ENCODE measurements around the gene MAL. TPM values are rescaled to one million over a fixed set of nuclear protein-coding genes. Genes with fewer than 3 reads are reported as not detected.

The MAL gene
- total RNA-seq, 3 donors from 2014 or later (not counting 1 experiment from before 2014, with no cell fraction given) = 0.54 to 3.3 (median 1.8) TPM

DNA sequence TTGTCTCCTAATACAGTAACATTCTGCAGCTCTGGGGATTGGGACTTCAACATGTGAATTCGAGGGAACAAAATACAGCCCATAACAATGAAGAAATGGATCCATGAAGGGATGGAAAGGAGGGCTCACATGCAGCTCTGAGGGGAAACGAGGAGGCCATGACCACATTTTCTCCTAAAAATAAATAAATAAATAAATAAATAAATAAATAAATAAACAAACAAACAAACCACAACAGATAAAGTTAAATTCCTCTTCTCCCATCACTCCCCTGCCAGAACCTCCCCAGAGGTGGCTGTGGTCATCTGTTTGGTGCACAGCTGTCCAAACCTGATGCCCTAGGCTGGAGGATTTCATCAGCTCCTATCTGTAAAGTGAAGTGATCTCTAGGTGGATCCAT is 42.7 kb downstream of the MAL start:
- H3K36me3 Mint-ChIP-seq = no peaks in the 10 kb centered on the region
- ATAC-seq (no peak), DNase-seq (no peak)
- intact Hi-C loops (cut with micrococcal nuclease) = no loop called here
- H3K4me1 Mint-ChIP-seq = no peaks in the 10 kb centered on the region
- H3K27ac Mint-ChIP-seq = no peak overlapping the region
- no peak for TF ChIP-seq CTCF (IDR thresholded peaks at IDR 0.05)
- H3K9me3 ChIP-seq (ENCODE audit: control insufficient read depth, insufficient read depth, low read length) = no peaks in the 10 kb centered on the region
- no peaks in the 10 kb centered on the region for H3K9me3 Mint-ChIP-seq
- 100% methylated on average over 1 of the region's 2 CpGs for whole genome bisulfite sequencing (ENCODE audit: insufficient coverage)
- H3K36me3 ChIP-seq (ENCODE audit: control insufficient read depth, insufficient read depth, low read length) = no peaks in the 10 kb centered on the region
- H3K4me1 ChIP-seq (ENCODE audit: control insufficient read depth, insufficient read depth, low read length) = peaks cover 3% of the 10 kb centered on the region
- H3K27me3 Mint-ChIP-seq (ENCODE audit: low read depth in 2 of 2) = peaks cover 0 to 6% of the 10 kb centered on the region in 2 donors
- no peak overlapping the region for H3K27ac ChIP-seq (ENCODE audit: low read length)
- H3K4me3 ChIP-seq (ENCODE audit: low read length) = no peak overlapping the region
- no peak overlapping the region for H3K4me3 Mint-ChIP-seq
- no peaks in the 10 kb centered on the region for H3K27me3 ChIP-seq (ENCODE audit: control insufficient read depth, insufficient read depth, low read length)

GRCh38 chr2:95069465-95069864 is 44.0 kb downstream of the MAL start:
- Mint-ChIP-seq H3K27ac (no peak overlapping the region), H3K4me3 (no peak overlapping the region), H3K36me3 (no peaks in the 10 kb centered on the region), H3K27me3 (ENCODE audit: low read depth in 2 of 2) (no peaks in the 10 kb centered on the region), H3K9me3 (no peaks in the 10 kb centered on the region), H3K4me1 (no peaks in the 10 kb centered on the region)
- DNase-seq (no peak), ATAC-seq (no peak)
- intact Hi-C loops (cut with micrococcal nuclease) = no loop called here
- TF ChIP-seq CTCF (IDR thresholded peaks at IDR 0.05) = no peak
- Histone ChIP-seq H3K9me3 (ENCODE audit: control insufficient read depth, insufficient read depth, low read length) (no peaks in the 10 kb centered on the region), H3K4me1 (ENCODE audit: control insufficient read depth, insufficient read depth, low read length) (peaks cover 15% of the 10 kb centered on the region), H3K27me3 (ENCODE audit: control insufficient read depth, insufficient read depth, low read length) (no peaks in the 10 kb centered on the region), H3K36me3 (ENCODE audit: control insufficient read depth, insufficient read depth, low read length) (no peaks in the 10 kb centered on the region), H3K4me3 (ENCODE audit: low read length) (no peak overlapping the region), H3K27ac (ENCODE audit: low read length) (no peak overlapping the region)
- WGBS (ENCODE audit: insufficient coverage) = 94% methylated on average over 7 of the region's 9 CpGs

DNA sequence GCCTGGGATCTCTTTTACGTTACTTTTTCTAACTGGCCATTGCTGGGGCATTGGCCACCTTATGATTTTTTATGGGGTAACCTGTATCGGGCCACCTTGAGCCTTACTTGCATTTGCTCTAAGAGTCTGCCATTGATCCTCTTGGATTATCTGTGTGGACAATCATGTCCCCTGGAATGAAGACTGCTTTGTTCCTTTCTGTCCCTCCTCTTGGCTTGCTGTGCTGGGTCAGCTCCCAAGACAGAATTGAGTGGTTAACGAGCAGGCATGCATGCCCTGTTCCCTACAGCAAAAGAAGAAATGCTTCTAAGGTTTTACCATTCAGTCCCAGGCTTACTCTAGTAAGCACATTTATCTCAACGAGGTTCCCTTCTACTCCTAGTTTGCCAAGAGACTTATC is 46.3 kb downstream of the MAL start:
- H3K4me1 Mint-ChIP-seq = peaks cover 0 to 6% of the 10 kb centered on the region in 2 donors
- peaks cover 37% of the 10 kb centered on the region for H3K4me1 ChIP-seq (ENCODE audit: control insufficient read depth, insufficient read depth, low read length)
- no peak overlapping the region for H3K27ac ChIP-seq (ENCODE audit: low read length)
- H3K9me3 ChIP-seq (ENCODE audit: control insufficient read depth, insufficient read depth, low read length) = no peaks in the 10 kb centered on the region
- no peak overlapping the region for H3K4me3 ChIP-seq (ENCODE audit: low read length)
- no peaks in the 10 kb centered on the region for H3K9me3 Mint-ChIP-seq
- no peaks in the 10 kb centered on the region for H3K36me3 Mint-ChIP-seq
- peaks cover 0 to 3% of the 10 kb centered on the region in 2 donors for H3K27me3 Mint-ChIP-seq (ENCODE audit: low read depth in 2 of 2)
- ATAC-seq (no peak), DNase-seq (no peak)
- no peak overlapping the region for H3K4me3 Mint-ChIP-seq
- intact Hi-C loops (cut with micrococcal nuclease) = no loop called here
- no peak overlapping the region for H3K27ac Mint-ChIP-seq
- 92% methylated on average over 3 of the region's 4 CpGs for WGBS (ENCODE audit: insufficient coverage)
- H3K36me3 ChIP-seq (ENCODE audit: control insufficient read depth, insufficient read depth, low read length) = no peaks in the 10 kb centered on the region
- H3K27me3 ChIP-seq (ENCODE audit: control insufficient read depth, insufficient read depth, low read length) = no peaks in the 10 kb centered on the region
- TF ChIP-seq CTCF (IDR thresholded peaks at IDR 0.05) = no peak

- Histone ChIP-seq H3K4me3 (ENCODE audit: low read length) (no peak overlapping the region), H3K9me3 (ENCODE audit: control insufficient read depth, insufficient read depth, low read length) (no peaks in the 10 kb centered on the region), H3K36me3 (ENCODE audit: control insufficient read depth, insufficient read depth, low read length) (no peaks in the 10 kb centered on the region), H3K27me3 (ENCODE audit: control insufficient read depth, insufficient read depth, low read length) (no peaks in the 10 kb centered on the region), H3K4me1 (ENCODE audit: control insufficient read depth, insufficient read depth, low read length) (peaks cover 43% of the 10 kb centered on the region), H3K27ac (ENCODE audit: low read length) (no peak overlapping the region)
- no peak for ATAC-seq
- no peaks in the 10 kb centered on the region for H3K36me3 Mint-ChIP-seq
- H3K27ac Mint-ChIP-seq = no peak overlapping the region
- intact Hi-C loops (cut with micrococcal nuclease) = no loop called here
- H3K27me3 Mint-ChIP-seq (ENCODE audit: low read depth in 2 of 2) = peaks cover 2 to 7% of the 10 kb centered on the region in 2 donors
- 88% methylated on average over 4 of the region's 4 CpGs for WGBS (ENCODE audit: insufficient coverage)
- peaks cover 3 to 6% of the 10 kb centered on the region in 2 donors for H3K4me1 Mint-ChIP-seq
- H3K9me3 Mint-ChIP-seq = no peaks in the 10 kb centered on the region
- DNase-seq = no peak
- no peak overlapping the region for H3K4me3 Mint-ChIP-seq
- TF ChIP-seq CTCF (IDR thresholded peaks at IDR 0.05) = no peak
Measured at GRCh38 chr2:95072424-95072823, 46.9 kb downstream of the MAL start.

Measured in natural killer cell (primary cell).